CD4-positive, alpha-beta memory T cell (primary cell): ENCODE measurements around the gene SLC28A1. TPM values are rescaled to one million over a fixed set of nuclear protein-coding genes. Genes with fewer than 3 reads are reported as not detected.

Experiments
- CTCF ChIA-PET: fragments of 350-600 bp; sonication (Branson Sonifier 250); formaldehyde crosslinking; loops from one replicate; lab custom pipeline; 2021; ENCODE audit warnings: inconsistent platforms; ENCODE audit not compliant: partially characterized antibody; lab: Charles Lee
- POLR2A ChIA-PET: fragments of 350-600 bp; sonication (Branson Sonifier 250); formaldehyde crosslinking; loops from one replicate; lab custom pipeline; 2021; ENCODE audit not compliant: partially characterized antibody; lab: Charles Lee
- DNase-seq, 5 donors: peaks; one replicate each; pipeline versions ENCODE4 v3.0.0 to v3.0.0-alpha.2; 2020 to 2022; ENCODE audit warnings: mixed read lengths in 1 of 5
- H3K27ac ChIP-seq: one replicate; pipeline ENCODE4 v1.7.0; 2013; ENCODE audit warnings: low read depth, low read length
- H3K27me3 ChIP-seq: 2 replicates; pipeline ENCODE4 v1.7.0; 2013; ENCODE audit warnings: mild to moderate bottlenecking, low read length, moderate library complexity; ENCODE audit not compliant: insufficient read depth
- H3K36me3 ChIP-seq: 2 replicates; pipeline ENCODE4 v1.7.0; 2013; ENCODE audit warnings: mild to moderate bottlenecking, low read length, moderate library complexity; ENCODE audit not compliant: insufficient read depth
- H3K4me1 ChIP-seq: 2 replicates; pipeline ENCODE4 v1.7.0; 2013; ENCODE audit warnings: mild to moderate bottlenecking, low read length, moderate library complexity; ENCODE audit not compliant: insufficient read depth
- H3K4me3 ChIP-seq, 2 donors: one replicate each; pipeline ENCODE4 v1.7.0; 2013; ENCODE audit warnings: low read length in 2 of 2, mild to moderate bottlenecking in 1 of 2
- H3K9me3 ChIP-seq, 2 donors: one replicate each; pipeline ENCODE4 v1.7.0; 2013; ENCODE audit warnings: low read length in 2 of 2, control low read depth in 1 of 2; ENCODE audit not compliant: control insufficient read depth in 1 of 2
- H3K27ac Mint-ChIP-seq, 7 donors: one replicate each; pipeline ENCODE4 v1.8.0; 2020 to 2021; ENCODE audit warnings: mixed read lengths in 7 of 7, mild to moderate bottlenecking in 6 of 7, inconsistent platforms in 3 of 7, moderate library complexity in 3 of 7
- H3K27me3 Mint-ChIP-seq, 2 donors: one replicate each; pipeline ENCODE4 v1.8.0; 2020 to 2021; ENCODE audit warnings: mixed read lengths in 2 of 2
- H3K36me3 Mint-ChIP-seq, 2 donors: one replicate each; pipeline ENCODE4 v1.8.0; 2020 to 2021; ENCODE audit warnings: mixed read lengths in 2 of 2, inconsistent platforms in 1 of 2, mild to moderate bottlenecking in 1 of 2
- H3K4me1 Mint-ChIP-seq, 4 donors: one replicate each; pipeline ENCODE4 v1.8.0; 2020 to 2021; ENCODE audit warnings: mixed read lengths in 4 of 4, mild to moderate bottlenecking in 1 of 4
- H3K4me3 Mint-ChIP-seq, 8 donors: one replicate each; pipeline ENCODE4 v1.8.0; 2020 to 2021; ENCODE audit warnings: mixed read lengths in 8 of 8, mild to moderate bottlenecking in 7 of 8, moderate library complexity in 6 of 8, inconsistent platforms in 3 of 8
- H3K9me3 Mint-ChIP-seq, 8 donors: one replicate each; pipeline ENCODE4 v1.8.0; 2020 to 2021; ENCODE audit warnings: mixed read lengths in 8 of 8, mild to moderate bottlenecking in 5 of 8, inconsistent platforms in 3 of 8, moderate library complexity in 1 of 8
- intact Hi-C: fragments of 100-400 bp; cut with micrococcal nuclease; formaldehyde crosslinking; loops from one replicate; pipeline ENCODE4 v1.15.1; 2023
- polyA plus RNA-seq, 2 donors: library from polyadenylated mRNA; unstranded; fragments of 300-500 nt; fragmentation: Illumina TruSeq; gene quantifications; one replicate each; pipeline ENCODE4 v1.2.3, GENCODE V29; 2021
- total RNA-seq, 2 experiments: library from RNA; stranded (reverse); gene quantifications; one replicate each; pipeline ENCODE4 v1.2.3, GENCODE V29; 2021

The SLC28A1 gene
- total and polyA plus RNA-seq, 4 experiments from 2014 or later: not detected

GRCh38 chr15:84970843-84971242 lies 86.4 kb downstream of the SLC28A1 start:
- Mint-ChIP-seq H3K4me3 (no peak overlapping the region), H3K36me3 (peaks cover 0 to 4% of the 10 kb centered on the region in 2 donors), H3K27me3 (peaks cover 0 to 1% of the 10 kb centered on the region in 2 donors), H3K27ac (no peak overlapping the region), H3K4me1 (no peaks in the 10 kb centered on the region), H3K9me3 (peaks cover 0 to 4% (median 0%) of the 10 kb centered on the region in 8 donors)
- Histone ChIP-seq H3K4me1 (no peaks in the 10 kb centered on the region), H3K36me3 (no peaks in the 10 kb centered on the region), H3K27me3 (no peaks in the 10 kb centered on the region), H3K27ac (no peak overlapping the region), H3K4me3 (no peak overlapping the region), H3K9me3 (no peaks in the 10 kb centered on the region)
- intact Hi-C loops: no loop called here
- no peak for DNase-seq
- POLR2A ChIA-PET: interaction anchor here (1.6 kb wide), 1 partner anchor 10 kb away, joined by 7 read pairs; the partner anchor contains the start of gene PDE8A
- CTCF ChIA-PET: no interaction called here

GRCh38 chr15:84973492-84974460 lies 89.3 kb downstream of the SLC28A1 start:
- Mint-ChIP-seq H3K9me3 (no peaks in the 10 kb centered on the region), H3K4me3 (no peak overlapping the region), H3K36me3 (no peaks in the 10 kb centered on the region), H3K27me3 (peaks cover 0 to 1% of the 10 kb centered on the region in 2 donors), H3K4me1 (no peaks in the 10 kb centered on the region), H3K27ac (no peak overlapping the region)
- POLR2A ChIA-PET: no interaction called here
- no peak for DNase-seq
- H3K4me1 ChIP-seq: no peaks in the 10 kb centered on the region
- no peaks in the 10 kb centered on the region for H3K36me3 ChIP-seq
- CTCF ChIA-PET: no interaction called here
- H3K4me3 ChIP-seq: no peak overlapping the region
- no peak overlapping the region for H3K27ac ChIP-seq
- H3K27me3 ChIP-seq: no peaks in the 10 kb centered on the region
- intact Hi-C loops: no loop called here
- H3K9me3 ChIP-seq: no peaks in the 10 kb centered on the region

- Histone ChIP-seq H3K27ac (no peak overlapping the region), H3K9me3 (no peaks in the 10 kb centered on the region), H3K4me3 (no peak overlapping the region), H3K4me1 (peaks cover 7% of the 10 kb centered on the region), H3K27me3 (no peaks in the 10 kb centered on the region), H3K36me3 (no peaks in the 10 kb centered on the region)
- H3K27ac Mint-ChIP-seq: peak overlapping the region in 1 of 7 donors; percentile 4
- ChIA-PET CTCF (no interaction called here), POLR2A (no interaction called here)
- H3K9me3 Mint-ChIP-seq: no peaks in the 10 kb centered on the region
- H3K4me1 Mint-ChIP-seq: peaks cover 0 to 12% (median 6%) of the 10 kb centered on the region in 4 donors
- peaks cover 0 to 1% of the 10 kb centered on the region in 2 donors for H3K27me3 Mint-ChIP-seq
- DNase-seq: no peak
- intact Hi-C loops: no loop called here
- H3K36me3 Mint-ChIP-seq: peaks cover 0 to 3% of the 10 kb centered on the region in 2 donors
- H3K4me3 Mint-ChIP-seq: no peak overlapping the region
These were observed 91.4 kb downstream of the SLC28A1 start for GRCh38 chr15:84975871-84976351.

- intact Hi-C loops: no loop called here
- no peak overlapping the region for H3K27ac Mint-ChIP-seq
- Histone ChIP-seq H3K36me3 (no peaks in the 10 kb centered on the region), H3K4me1 (peaks cover 7% of the 10 kb centered on the region), H3K4me3 (no peak overlapping the region), H3K27me3 (no peaks in the 10 kb centered on the region), H3K9me3 (no peaks in the 10 kb centered on the region), H3K27ac (no peak overlapping the region)
- H3K27me3 Mint-ChIP-seq: no peaks in the 10 kb centered on the region
- H3K36me3 Mint-ChIP-seq: peaks cover 0 to 4% of the 10 kb centered on the region in 2 donors
- peaks cover 0 to 12% (median 6%) of the 10 kb centered on the region in 4 donors for H3K4me1 Mint-ChIP-seq
- no peak for DNase-seq
- ChIA-PET POLR2A (no interaction called here), CTCF (interaction anchor here (1.7 kb wide), 1 partner anchor 68 kb away, joined by 5 read pairs; no protein-coding TSS in a partner anchor)
- no peaks in the 10 kb centered on the region for H3K9me3 Mint-ChIP-seq
- H3K4me3 Mint-ChIP-seq: no peak overlapping the region
These were observed 92.4 kb downstream of the SLC28A1 start for GRCh38 chr15:84976746-84977345.

GRCh38 chr15:84979651-84980050 lies 95.2 kb downstream of the SLC28A1 start:
- no peaks in the 10 kb centered on the region for H3K9me3 ChIP-seq
- intact Hi-C loops: loop anchor here (1.0 to 2.0 kb wide), 4 partner anchors 65 to 401 kb away; partner anchors contain the start of genes AKAP13 and ZSCAN2
- no peaks in the 10 kb centered on the region for H3K36me3 ChIP-seq
- H3K4me1 ChIP-seq: peaks cover 26% of the 10 kb centered on the region
- Mint-ChIP-seq H3K9me3 (no peaks in the 10 kb centered on the region), H3K36me3 (peaks cover 0 to 12% of the 10 kb centered on the region in 2 donors), H3K4me1 (peaks cover 19 to 36% (median 27%) of the 10 kb centered on the region in 4 donors), H3K27ac (peak overlapping the region in 6 of 7 donors; percentile 94 to 98 (median 96)), H3K27me3 (no peaks in the 10 kb centered on the region), H3K4me3 (peak overlapping the region; percentile 92 to 98 (median 95))
- peak overlapping the region; percentile 83 for H3K27ac ChIP-seq
- H3K4me3 ChIP-seq: no peak overlapping the region
- ChIA-PET CTCF (interaction anchor here (1.1 to 2.6 kb wide), 6 partner anchors 9 to 408 kb away, joined by 3 to 8 read pairs (median 6); no protein-coding TSS in a partner anchor), POLR2A (interaction anchor here (1.2 to 3.8 kb wide), 5 partner anchors 9 to 814 kb away, joined by 3 to 24 read pairs (median 15); no protein-coding TSS in a partner anchor)
- no peak for DNase-seq
- H3K27me3 ChIP-seq: no peaks in the 10 kb centered on the region

GRCh38 chr15:84980196-84981053 lies 96.0 kb downstream of the SLC28A1 start:
- POLR2A ChIA-PET: interaction anchor here (0.8 to 3.8 kb wide), 32 partner anchors 8 to 813 kb away, joined by 3 to 25 read pairs (median 5); partner anchors contain the start of genes SEC11A and WDR73

More at GRCh38 chr15:84980196-84981053, 96.0 kb downstream of the SLC28A1 start:
- peak overlapping the region; percentile 83 for H3K27ac ChIP-seq
- peak overlapping the region; percentile 43 to 86 for H3K4me3 ChIP-seq
- no peaks in the 10 kb centered on the region for H3K27me3 Mint-ChIP-seq
- peak overlapping the region; percentile 94 to 98 (median 97) for H3K27ac Mint-ChIP-seq
- peaks cover 34% of the 10 kb centered on the region for H3K4me1 ChIP-seq
- H3K4me3 Mint-ChIP-seq: peak overlapping the region; percentile 92 to 98 (median 95)
- DNase-seq: peak; percentile 92 to 94 (median 92)
- CTCF ChIA-PET: interaction anchor here (0.8 to 2.6 kb wide), 11 partner anchors 8 to 409 kb away, joined by 3 to 8 read pairs (median 4); no protein-coding TSS in a partner anchor
- no peaks in the 10 kb centered on the region for H3K27me3 ChIP-seq
- H3K36me3 Mint-ChIP-seq: peaks cover 0 to 12% of the 10 kb centered on the region in 2 donors
- H3K9me3 ChIP-seq: no peaks in the 10 kb centered on the region
- intact Hi-C loops: loop anchor here (1.0 to 2.0 kb wide), 6 partner anchors 10 to 400 kb away; partner anchors contain the start of genes AKAP13, WDR73 and ZSCAN2
- peaks cover 23 to 43% (median 33%) of the 10 kb centered on the region in 4 donors for H3K4me1 Mint-ChIP-seq
- no peaks in the 10 kb centered on the region for H3K36me3 ChIP-seq
- no peaks in the 10 kb centered on the region for H3K9me3 Mint-ChIP-seq
